Motor neuron (in vitro differentiated cells): ENCODE results near the gene CHRDL1. TPM values are rescaled to one million over a fixed set of nuclear protein-coding genes. Genes with fewer than 3 reads are reported as not detected.
"Not testable (repeated sequence)": the region's sequence is repeated elsewhere in the genome, so short reads cannot be mapped to it uniquely, and the experiment has no call there.

Experiments
- ATAC-seq, 8 experiments: fragments of 200-7000 bp; cut with Tn5 transposase; replicated peaks in 6 of 8; 2 replicates each; pipeline ENCODE4 v1.8.0; 2021; ENCODE audit warnings: mild to moderate bottlenecking in 8 of 8, moderate library complexity in 8 of 8
- H3K27ac ChIP-seq, 2 donors: fragments of 250-450 bp; sonication (Bioruptor Pico); 2 replicates each; pipeline ENCODE4 v1.9.0; 2021; ENCODE audit warnings: antibody characterized with exemption in 2 of 2, mild to moderate bottlenecking in 2 of 2, moderate library complexity in 1 of 2
- H3K4me1 ChIP-seq, 2 donors: fragments of 250-450 bp; sonication (Bioruptor Pico); replicated peaks in 1 of 2; 2 replicates each; pipeline ENCODE4 v1.6.1; 2021; ENCODE audit warnings: antibody characterized with exemption in 2 of 2, mild to moderate bottlenecking in 2 of 2, moderate library complexity in 1 of 2
- H3K4me3 ChIP-seq, 5 donors: fragments of 250-450 bp; sonication (Bioruptor Pico); 2 replicates each; pipeline ENCODE4 v1.9.0; 2021; ENCODE audit warnings: antibody characterized with exemption in 5 of 5, mild to moderate bottlenecking in 5 of 5, moderate library complexity in 4 of 5
- WGBS, 10 experiments: fragments of 450-650 bp; shearing (Covaris generic); methylation state at CpG; one replicate each; pipeline ENCODE4 v1.0.0; 2022; 5-methylcytosine and 5-hydroxymethylcytosine counted together
- in situ Hi-C, 9 experiments: fragments of 400-800 bp; cut with MboI; loops; one replicate each; pipeline ENCODE4 v1.15.0; 2021; ENCODE audit warnings: low sequenced_read_pairs in 9 of 9, low pct_unique_long_range_greater_than_20kb in 2 of 9; ENCODE audit not compliant: unreplicated experiment in 9 of 9
- total RNA-seq, 8 experiments: library from RNA; unstranded; fragments of 300-600 nt; gene quantifications; 2 replicates each; pipeline versions ENCODE4 v1.2.3 to v1.2.4, GENCODE V29; 2022

CHRDL1 gene, protein sequence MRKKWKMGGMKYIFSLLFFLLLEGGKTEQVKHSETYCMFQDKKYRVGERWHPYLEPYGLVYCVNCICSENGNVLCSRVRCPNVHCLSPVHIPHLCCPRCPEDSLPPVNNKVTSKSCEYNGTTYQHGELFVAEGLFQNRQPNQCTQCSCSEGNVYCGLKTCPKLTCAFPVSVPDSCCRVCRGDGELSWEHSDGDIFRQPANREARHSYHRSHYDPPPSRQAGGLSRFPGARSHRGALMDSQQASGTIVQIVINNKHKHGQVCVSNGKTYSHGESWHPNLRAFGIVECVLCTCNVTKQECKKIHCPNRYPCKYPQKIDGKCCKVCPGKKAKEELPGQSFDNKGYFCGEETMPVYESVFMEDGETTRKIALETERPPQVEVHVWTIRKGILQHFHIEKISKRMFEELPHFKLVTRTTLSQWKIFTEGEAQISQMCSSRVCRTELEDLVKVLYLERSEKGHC
- 10 to 100 TPM in 1 of 8 experiments, 1 to 10 TPM in 4, under 1 TPM in 1, not detected in 2; 0.25 to 42.6 (median 5.5) TPM for total RNA-seq

DNA sequence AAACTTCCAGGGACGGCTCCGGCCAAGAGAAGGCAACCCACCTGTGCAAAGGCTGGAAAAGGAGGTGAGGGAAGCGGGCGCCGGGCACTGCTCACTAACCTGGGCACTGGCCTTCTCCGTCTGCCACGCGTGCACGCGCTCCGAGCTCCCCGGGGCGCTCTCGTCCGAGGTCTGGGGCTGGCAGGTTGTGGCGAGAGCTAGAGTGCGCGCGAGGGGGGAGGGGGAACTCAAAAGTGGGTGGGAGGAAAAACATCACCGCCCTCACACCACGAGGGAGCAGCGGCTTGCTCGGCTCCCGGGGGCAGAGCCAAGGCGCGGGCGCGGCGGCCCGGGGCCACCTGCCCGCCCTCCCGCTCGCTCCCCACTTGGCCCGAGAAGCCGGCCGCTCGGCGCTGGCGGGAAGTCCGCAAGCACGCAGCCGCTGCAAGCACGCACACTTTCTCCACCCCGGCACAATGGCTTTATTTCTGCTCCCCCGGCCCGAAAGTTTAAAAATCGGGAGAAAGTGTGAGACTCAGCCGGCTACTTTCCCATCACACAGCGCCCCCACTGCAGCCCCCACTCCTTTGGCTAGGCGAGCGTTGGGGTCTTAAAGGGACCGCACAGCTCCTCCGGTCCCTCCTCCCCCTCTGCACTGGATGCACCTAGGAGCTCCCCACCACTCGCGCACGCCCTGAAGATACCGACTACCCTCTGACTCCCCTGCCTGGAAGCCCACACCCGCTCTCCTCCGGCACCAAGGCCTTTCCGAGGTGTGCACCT, at the start of gene CHRDL1:
Gene CHRDL1 (minus strand): TSS at position 173 of the 762 bp plus-strand sequence. CDS start 3,636 bp downstream, outside the sequence.
- H3K4me1 ChIP-seq, result peaks cover 0 to 21% of the 10 kb centered on the region in 2 donors
- ATAC-seq, result peak; percentile 47 to 92 (median 82)
- no peak within 1 kb of the TSS for H3K27ac ChIP-seq
- 0% methylated on average over 4 of the region's 60 CpGs; no CpG with 5 or more reads in 9 of the 10 experiments for WGBS, 10 experiments
- in situ Hi-C loops, result no loop called here
- peak within 1 kb of the TSS; percentile 33 to 66 (median 44) for H3K4me3 ChIP-seq

DNA sequence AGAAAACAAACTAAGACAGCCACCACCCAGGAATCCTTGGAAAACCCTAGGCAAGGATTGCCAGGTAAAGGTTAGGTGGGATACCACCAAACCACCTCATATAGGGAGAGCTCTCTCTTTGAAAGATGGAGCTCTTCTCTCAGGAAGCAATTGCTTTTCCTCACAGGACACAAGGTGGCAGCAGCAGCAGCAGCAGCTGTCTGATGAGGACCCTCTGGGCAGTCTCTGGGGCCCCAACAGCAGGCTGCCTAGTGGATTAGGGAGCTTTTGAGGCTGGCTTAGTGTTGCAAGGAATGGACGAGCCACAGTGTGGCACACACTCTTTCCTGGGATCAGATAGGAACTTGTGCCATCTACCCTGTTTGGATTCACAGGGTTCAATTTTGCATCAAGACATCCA, 41.4 kb upstream of the CHRDL1 start:
- Histone ChIP-seq H3K4me1 (peaks cover 0 to 2% of the 10 kb centered on the region in 2 donors), H3K27ac (no peak overlapping the region), H3K4me3 (no peak overlapping the region)
- in situ Hi-C loops, result loop anchor here in 5 of 9 experiments (10.0 to 25.0 kb wide), 3 partner anchors 375 to 400 kb away; no protein-coding TSS in a partner anchor
- no CpG with 5 or more reads among the region's 1 CpG for WGBS, 10 experiments
- peak in 2 of 8 experiments; percentile 39 to 43 for ATAC-seq

DNA sequence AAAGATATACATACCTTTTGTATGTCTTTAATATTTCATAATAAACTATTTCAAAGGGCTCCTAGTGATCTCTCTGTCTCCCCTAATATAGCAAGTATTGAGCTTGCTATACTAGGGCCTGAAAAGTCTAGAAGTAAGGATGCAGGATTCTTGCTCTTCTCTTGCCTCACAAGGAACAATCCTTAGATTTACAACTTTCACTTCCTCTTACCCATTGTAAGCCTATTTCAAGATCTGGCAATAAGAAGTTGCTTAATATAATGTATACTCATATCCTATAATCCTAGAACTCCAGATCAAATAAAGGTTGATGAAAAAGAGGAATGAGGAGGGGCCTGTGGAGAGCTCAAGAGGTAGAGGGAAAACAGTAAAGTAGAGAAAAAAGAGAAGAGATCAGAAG, 40.8 kb upstream of the CHRDL1 start:
- Histone ChIP-seq H3K4me3 (no peak overlapping the region), H3K27ac (no peak overlapping the region), H3K4me1 (peaks cover 0 to 2% of the 10 kb centered on the region in 2 donors)
- no peak for ATAC-seq
- in situ Hi-C loops, result loop anchor here in 5 of 9 experiments (10.0 to 25.0 kb wide), 3 partner anchors 374 to 399 kb away; no protein-coding TSS in a partner anchor

DNA sequence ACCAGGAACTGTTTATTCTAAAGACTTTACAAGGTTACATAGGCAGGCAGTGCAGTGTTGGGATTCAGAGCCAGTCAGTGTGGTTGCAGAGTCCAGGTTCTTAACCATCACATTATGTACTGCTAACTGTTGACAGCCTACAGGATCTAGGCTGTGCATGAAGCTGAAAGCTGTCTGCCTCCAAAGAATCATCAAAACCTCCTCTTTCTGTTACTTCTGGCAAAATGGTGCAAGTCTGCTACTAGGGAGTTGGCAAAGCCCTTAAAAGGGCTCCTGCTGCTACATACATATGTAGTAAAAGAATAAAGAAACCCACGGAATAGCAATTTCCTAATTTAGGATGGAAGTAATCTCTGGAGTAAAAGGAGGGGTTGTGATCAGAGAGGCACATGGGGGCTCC, 40.4 kb upstream of the CHRDL1 start:
- ATAC-seq, result no peak
- WGBS, 10 experiments, result 0 to 38% methylated on average over 1 of the region's 1 CpG; no CpG with 5 or more reads in 8 of the 10 experiments
- no peak overlapping the region for H3K27ac ChIP-seq
- in situ Hi-C loops, result loop anchor here in 5 of 9 experiments (10.0 to 25.0 kb wide), 3 partner anchors 374 to 399 kb away; no protein-coding TSS in a partner anchor
- H3K4me1 ChIP-seq, result peaks cover 0 to 2% of the 10 kb centered on the region in 2 donors
- no peak overlapping the region for H3K4me3 ChIP-seq

DNA sequence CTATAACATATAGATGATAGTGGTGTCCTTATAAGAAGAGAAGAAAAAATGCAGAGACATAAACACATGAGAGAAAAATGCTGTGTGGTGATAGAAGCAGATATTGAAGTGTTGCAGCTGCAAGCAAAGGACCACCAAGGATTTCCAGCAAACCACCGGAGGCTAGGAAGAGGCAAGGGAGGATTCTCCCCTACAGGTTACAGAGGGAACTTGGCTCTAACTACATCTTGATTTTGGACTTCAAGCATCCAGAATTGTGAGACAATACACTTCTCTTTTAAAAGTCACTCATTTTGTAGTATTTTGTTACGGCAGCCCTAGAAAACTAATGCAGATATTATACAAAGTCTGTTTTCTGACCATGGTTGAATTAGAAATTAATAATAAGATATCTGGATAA, 30.4 kb upstream of the CHRDL1 start:
- H3K27ac ChIP-seq, result no peak overlapping the region
- WGBS, 10 experiments, result 40 to 80% (median 48%) methylated on average over 1 to 2 of the region's 2 CpGs; no CpG with 5 or more reads in 6 of the 10 experiments
- H3K4me3 ChIP-seq, result no peak overlapping the region
- in situ Hi-C loops, result loop anchor here in 4 of 9 experiments (25.0 kb wide), 2 partner anchors 364 to 389 kb away; no protein-coding TSS in a partner anchor
- no peaks in the 10 kb centered on the region for H3K4me1 ChIP-seq
- no peak for ATAC-seq

DNA sequence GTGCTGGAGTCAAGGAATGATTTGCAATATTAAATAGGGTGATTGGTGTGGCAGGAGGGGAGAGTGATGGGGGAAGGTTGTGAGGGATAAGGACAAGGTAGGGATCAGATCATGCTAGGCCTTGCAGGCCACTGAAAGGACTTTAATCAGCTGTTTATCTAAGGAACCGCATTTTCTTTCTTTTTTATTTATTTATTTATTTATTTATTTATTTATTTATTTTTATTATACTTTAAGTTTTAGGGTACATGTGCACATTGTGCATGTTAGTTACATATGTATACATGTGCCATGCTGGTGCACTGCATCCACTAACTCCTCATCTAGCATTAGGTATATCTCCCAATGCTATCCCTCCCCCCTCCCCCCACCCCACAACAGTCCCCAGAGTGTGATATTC, 20.9 kb upstream of the CHRDL1 start:
- 60 to 67% methylated on average over 1 of the region's 1 CpG; no CpG with 5 or more reads in 8 of the 10 experiments for WGBS, 10 experiments
- H3K4me3 ChIP-seq, H3K27ac ChIP-seq, in situ Hi-C loops, ATAC-seq, H3K4me1 ChIP-seq: not testable (repeated sequence)

DNA sequence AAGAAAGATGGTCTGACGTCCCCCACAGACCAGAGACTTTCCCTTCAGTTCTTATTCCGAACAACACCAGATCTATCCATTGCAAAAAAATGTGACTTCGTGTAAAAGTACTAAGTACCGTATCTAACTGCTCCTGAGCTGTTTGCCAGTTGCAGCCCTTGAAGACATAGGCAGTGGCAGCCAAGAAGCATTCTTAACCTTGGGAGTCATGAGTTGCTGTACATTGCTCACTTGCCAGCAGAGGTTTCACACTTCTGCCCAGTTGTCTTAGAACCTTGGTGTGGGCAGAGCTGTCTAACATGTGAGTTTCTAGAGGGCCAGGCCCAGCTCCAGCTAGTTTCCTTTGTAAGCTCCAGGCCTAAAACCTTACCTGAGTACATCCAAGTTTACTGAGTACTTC, 10.5 kb upstream of the CHRDL1 start:
- in situ Hi-C loops, result no loop called here
- 0 to 83% methylated on average over 1 of the region's 4 CpGs; no CpG with 5 or more reads in 8 of the 10 experiments for WGBS, 10 experiments
- Histone ChIP-seq H3K4me3 (no peak overlapping the region), H3K27ac (no peak overlapping the region), H3K4me1 (peaks cover 0 to 4% of the 10 kb centered on the region in 2 donors)
- ATAC-seq, result no peak

DNA sequence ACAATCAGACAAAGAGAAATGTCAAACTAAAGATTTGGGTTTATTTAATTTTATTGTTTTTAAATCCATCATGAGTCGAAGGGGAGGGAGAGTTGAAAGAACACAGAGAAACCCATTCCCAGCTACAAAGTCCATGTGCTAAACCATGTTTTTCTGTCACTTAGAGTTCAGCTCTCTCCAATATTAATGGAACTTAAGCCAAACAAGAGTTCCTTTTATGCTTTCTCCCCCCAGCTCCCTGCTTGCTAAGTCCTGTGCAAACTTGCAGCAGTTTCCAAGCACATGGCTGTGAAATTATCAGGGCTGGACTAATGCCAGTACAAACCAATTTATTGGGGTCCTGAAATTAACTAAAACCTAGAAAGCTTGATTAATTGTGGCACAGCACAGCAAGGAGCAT, 9.7 kb upstream of the CHRDL1 start:
- Histone ChIP-seq H3K4me1 (peaks cover 0 to 4% of the 10 kb centered on the region in 2 donors), H3K4me3 (no peak overlapping the region), H3K27ac (no peak overlapping the region)
- in situ Hi-C loops, result no loop called here
- ATAC-seq, result peak in 4 of 8 experiments; percentile 27 to 71 (median 38)
- 0 to 57% (median 0%) methylated on average over 1 of the region's 1 CpG; no CpG with 5 or more reads in 7 of the 10 experiments for WGBS, 10 experiments

DNA sequence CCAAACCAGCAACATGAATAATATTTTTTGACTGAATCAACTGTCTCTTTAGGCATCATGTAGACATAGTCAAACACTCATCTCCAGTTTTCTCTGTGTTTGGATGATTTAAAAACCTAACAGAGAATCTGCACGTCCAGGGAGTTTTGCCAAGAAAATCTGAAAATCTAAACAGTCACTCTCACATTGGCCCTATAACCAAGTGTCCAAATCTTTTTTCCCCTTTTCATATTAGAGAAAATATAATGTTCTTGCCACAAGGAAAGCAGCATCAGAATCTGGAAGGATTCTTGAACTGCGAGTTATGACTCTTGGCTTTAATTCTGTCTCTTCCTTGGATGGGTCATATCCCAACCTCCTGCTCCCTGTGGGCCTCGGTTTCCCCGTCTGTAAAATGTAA, 8.8 kb upstream of the CHRDL1 start:
- Histone ChIP-seq H3K4me1 (peaks cover 0 to 4% of the 10 kb centered on the region in 2 donors), H3K4me3 (no peak overlapping the region), H3K27ac (no peak overlapping the region)
- no peak for ATAC-seq
- in situ Hi-C loops, result no loop called here
- 0 to 80% (median 61%) methylated on average over 1 to 4 of the region's 4 CpGs; no CpG with 5 or more reads in 7 of the 10 experiments for WGBS, 10 experiments

DNA sequence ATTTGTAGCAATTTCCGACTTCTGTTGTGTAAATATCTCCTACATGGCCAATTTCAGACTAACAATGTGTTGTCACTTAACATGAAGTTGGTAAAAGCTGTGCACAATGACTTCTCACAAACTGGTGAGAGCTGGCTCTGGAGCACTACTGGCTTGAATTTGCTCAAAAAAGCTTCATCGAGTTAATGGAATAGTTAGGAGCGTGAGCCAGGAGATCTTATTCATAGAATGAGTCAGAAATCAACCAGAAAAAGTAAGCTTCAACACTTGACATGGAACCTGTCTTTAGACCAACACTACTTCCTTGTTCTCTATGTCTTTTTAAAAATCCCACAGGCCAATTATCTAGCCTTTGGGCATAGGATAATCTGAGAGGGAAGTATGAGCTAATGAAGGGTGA, 7.9 kb upstream of the CHRDL1 start:
- in situ Hi-C loops, result no loop called here
- H3K4me3 ChIP-seq, result no peak overlapping the region
- peaks cover 0 to 4% of the 10 kb centered on the region in 2 donors for H3K4me1 ChIP-seq
- ATAC-seq, result no peak
- H3K27ac ChIP-seq, result no peak overlapping the region
- WGBS, 10 experiments, result 0 to 100% (median 70%) methylated on average over 1 to 3 of the region's 3 CpGs; no CpG with 5 or more reads in 5 of the 10 experiments

DNA sequence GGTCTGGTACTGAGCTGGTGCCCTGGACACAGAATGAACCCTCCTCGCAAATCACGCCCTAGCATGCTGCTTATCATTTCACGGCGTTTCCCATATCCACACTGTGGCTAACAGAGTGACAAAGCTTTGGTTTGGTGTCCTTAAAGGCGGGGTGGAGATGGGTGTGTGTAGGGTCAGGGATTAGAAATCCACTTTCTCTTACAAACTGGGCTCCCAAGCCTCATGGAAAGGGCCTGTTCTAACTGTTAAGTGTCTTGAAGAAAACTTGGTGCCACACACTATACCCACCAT, 735 bp upstream of the CHRDL1 start:
- Histone ChIP-seq H3K27ac (no peak overlapping the region), H3K4me1 (peaks cover 0 to 17% of the 10 kb centered on the region in 2 donors), H3K4me3 (peak overlapping the region in 4 of 5 donors; percentile 38 to 66 (median 46))
- WGBS, 10 experiments, result 17 to 20% methylated on average over 1 of the region's 5 CpGs; no CpG with 5 or more reads in 8 of the 10 experiments
- ATAC-seq, result peak in 2 of 8 experiments; percentile 71 to 77
- in situ Hi-C loops, result no loop called here

DNA sequence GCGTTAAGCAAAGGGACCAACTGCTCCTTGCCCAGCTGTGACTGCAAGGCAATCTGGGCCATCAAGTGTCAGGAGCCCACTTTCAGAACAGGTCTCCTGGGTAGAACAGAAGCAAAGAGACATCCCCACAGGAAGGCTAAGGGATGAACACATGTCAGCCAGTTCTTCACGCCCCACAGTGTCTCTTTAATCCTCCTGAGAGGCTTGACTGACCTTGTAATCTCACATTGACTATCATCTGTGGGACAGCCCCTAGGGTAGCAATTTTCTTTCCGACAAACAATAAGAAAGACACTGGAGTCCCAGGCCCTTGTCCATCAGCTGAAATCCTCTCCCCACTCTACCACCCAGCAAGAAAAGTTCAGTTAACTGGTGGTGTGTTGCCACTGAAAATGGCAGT, 1.0 kb downstream of the CHRDL1 start:
- ATAC-seq, result no peak
- Histone ChIP-seq H3K4me3 (no peak overlapping the region), H3K4me1 (peaks cover 0 to 23% of the 10 kb centered on the region in 2 donors), H3K27ac (no peak overlapping the region)
- in situ Hi-C loops, result no loop called here
- 0 to 58% methylated on average over 1 to 2 of the region's 3 CpGs; no CpG with 5 or more reads in 8 of the 10 experiments for WGBS, 10 experiments

DNA sequence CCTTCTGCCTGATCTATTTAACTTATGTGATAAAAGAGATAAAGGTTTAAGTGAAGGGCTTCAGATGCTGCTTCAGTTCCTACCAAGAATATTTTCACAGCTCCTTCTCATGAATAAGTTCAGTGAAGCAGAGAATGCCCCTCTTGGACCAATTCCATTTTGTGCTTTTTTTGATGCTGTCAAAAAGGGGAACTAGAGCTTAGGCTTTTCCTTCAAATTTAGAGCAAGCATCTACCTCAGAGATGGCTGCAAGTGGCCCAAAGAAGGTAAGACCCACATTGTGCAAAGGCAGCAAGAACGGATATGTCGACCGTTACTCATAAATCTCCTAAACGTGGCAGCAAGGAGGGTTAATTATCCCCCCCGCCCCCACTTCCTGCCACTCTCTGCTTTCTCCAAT, 4.5 kb downstream of the CHRDL1 start:
- Histone ChIP-seq H3K4me1 (peaks cover 0 to 24% of the 10 kb centered on the region in 2 donors), H3K4me3 (no peak overlapping the region), H3K27ac (no peak overlapping the region)
- in situ Hi-C loops, result no loop called here
- ATAC-seq, result no peak
- WGBS, 10 experiments, result 38 to 50% (median 44%) methylated on average over 1 to 4 of the region's 5 CpGs; no CpG with 5 or more reads in 7 of the 10 experiments
